ENCODE data around the gene ITPR3. TPM values are rescaled to one million over a fixed set of nuclear protein-coding genes. Genes with fewer than 3 reads are reported as not detected.
A peak's percentile ranks its signal among the peaks of the same experiment; 100 is the strongest.

ITPR3 gene
- total and polyA plus RNA-seq, 2 experiments from 2014 or later: 0.13 to 1.1 TPM

- no peaks in the 10 kb centered on the region for H3K27me3 ChIP-seq
- peak overlapping the region; percentile 67 for H3K27ac ChIP-seq
- H3K4me1 ChIP-seq (ENCODE audit: low read depth): peaks cover 38% of the 10 kb centered on the region
- DNase-seq (ENCODE audit: low read depth in 1 of 2, low spot score in 1 of 2): no peak
- no peak overlapping the region for H3K4me3 ChIP-seq
- H3K9me3 ChIP-seq (ENCODE audit: low read depth): no peaks in the 10 kb centered on the region
- TF ChIP-seq CTCF (IDR thresholded peaks at IDR 0.05; ENCODE audit: low read depth, low read length): no peak
- no peaks in the 10 kb centered on the region for H3K36me3 ChIP-seq
Observed at GRCh38 chr6:33745548-33745947, 124.4 kb downstream of the ITPR3 start.

Other genes with a start within 250 kb of the ITPR3 start
- 14.0 and 69.2 TPM in 2 replicates for gene KIFC1, start 229.5 kb upstream of the ITPR3 start, total RNA-seq
- gene KIFC1, start 229.5 kb upstream of the ITPR3 start, polyA plus RNA-seq: 9.4 and 33.3 TPM in 2 replicates
- gene PHF1, start 210.3 kb upstream of the ITPR3 start, total RNA-seq: 61.9 and 116 TPM in 2 replicates
- gene PHF1, start 210.3 kb upstream of the ITPR3 start, polyA plus RNA-seq: 34.5 and 62.1 TPM in 2 replicates
- gene CUTA, start 203.2 kb upstream of the ITPR3 start, total RNA-seq: 304 and 348 TPM in 2 replicates
- gene CUTA, start 203.2 kb upstream of the ITPR3 start, polyA plus RNA-seq: 426 and 501 TPM in 2 replicates
- 14.9 and 20.2 TPM in 2 replicates for gene SYNGAP1, start 201.3 kb upstream of the ITPR3 start, total RNA-seq
- gene SYNGAP1, start 201.3 kb upstream of the ITPR3 start, polyA plus RNA-seq: 6.8 and 10.5 TPM in 2 replicates
- 5.5 and 7.8 TPM in 2 replicates for gene ZBTB9, start 166.7 kb upstream of the ITPR3 start, total RNA-seq
- gene ZBTB9, start 166.7 kb upstream of the ITPR3 start, polyA plus RNA-seq: 9.5 and 11.2 TPM in 2 replicates
- 39.0 and 60.8 TPM in 2 replicates for gene BAK1, start 41.0 kb upstream of the ITPR3 start, total RNA-seq
- 56.1 and 85.3 TPM in 2 replicates for gene BAK1, start 41.0 kb upstream of the ITPR3 start, polyA plus RNA-seq
- 35.7 and 40.1 TPM in 2 replicates for gene UQCC2, start 90.4 kb downstream of the ITPR3 start, total RNA-seq
- 216 and 232 TPM in 2 replicates for gene UQCC2, start 90.4 kb downstream of the ITPR3 start, polyA plus RNA-seq
- gene IP6K3, start 125.6 kb downstream of the ITPR3 start, total RNA-seq: 3.9 and 5.0 TPM in 2 replicates
- 2.9 TPM in 2 replicates for gene IP6K3, start 125.6 kb downstream of the ITPR3 start, polyA plus RNA-seq
- gene LEMD2, start 167.8 kb downstream of the ITPR3 start, total RNA-seq: 67.3 and 78.2 TPM in 2 replicates
- gene LEMD2, start 167.8 kb downstream of the ITPR3 start, polyA plus RNA-seq: 65.4 and 79.0 TPM in 2 replicates
- not detected in 2 replicates for gene MLN, start 182.7 kb downstream of the ITPR3 start, total RNA-seq
- 0.55 TPM in 1 of 2 replicates, not detected in the other for gene MLN, start 182.7 kb downstream of the ITPR3 start, polyA plus RNA-seq

All from cardiac muscle cell (in vitro differentiated cells and primary cell).